Superior temporal gyrus (tissue), 1 donor: ENCODE data around the gene TRIM56.
"Not testable (repeated sequence)": the region's sequence is repeated elsewhere in the genome, so short reads cannot be mapped to it uniquely, and the experiment has no call there.

Experiments used
- DNase-seq: peaks from one replicate; pipeline ENCODE4 v3.0.0-alpha.2; 2016; ENCODE audit errors: extremely low spot score

TRIM56 gene, protein sequence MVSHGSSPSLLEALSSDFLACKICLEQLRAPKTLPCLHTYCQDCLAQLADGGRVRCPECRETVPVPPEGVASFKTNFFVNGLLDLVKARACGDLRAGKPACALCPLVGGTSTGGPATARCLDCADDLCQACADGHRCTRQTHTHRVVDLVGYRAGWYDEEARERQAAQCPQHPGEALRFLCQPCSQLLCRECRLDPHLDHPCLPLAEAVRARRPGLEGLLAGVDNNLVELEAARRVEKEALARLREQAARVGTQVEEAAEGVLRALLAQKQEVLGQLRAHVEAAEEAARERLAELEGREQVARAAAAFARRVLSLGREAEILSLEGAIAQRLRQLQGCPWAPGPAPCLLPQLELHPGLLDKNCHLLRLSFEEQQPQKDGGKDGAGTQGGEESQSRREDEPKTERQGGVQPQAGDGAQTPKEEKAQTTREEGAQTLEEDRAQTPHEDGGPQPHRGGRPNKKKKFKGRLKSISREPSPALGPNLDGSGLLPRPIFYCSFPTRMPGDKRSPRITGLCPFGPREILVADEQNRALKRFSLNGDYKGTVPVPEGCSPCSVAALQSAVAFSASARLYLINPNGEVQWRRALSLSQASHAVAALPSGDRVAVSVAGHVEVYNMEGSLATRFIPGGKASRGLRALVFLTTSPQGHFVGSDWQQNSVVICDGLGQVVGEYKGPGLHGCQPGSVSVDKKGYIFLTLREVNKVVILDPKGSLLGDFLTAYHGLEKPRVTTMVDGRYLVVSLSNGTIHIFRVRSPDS

DNA sequence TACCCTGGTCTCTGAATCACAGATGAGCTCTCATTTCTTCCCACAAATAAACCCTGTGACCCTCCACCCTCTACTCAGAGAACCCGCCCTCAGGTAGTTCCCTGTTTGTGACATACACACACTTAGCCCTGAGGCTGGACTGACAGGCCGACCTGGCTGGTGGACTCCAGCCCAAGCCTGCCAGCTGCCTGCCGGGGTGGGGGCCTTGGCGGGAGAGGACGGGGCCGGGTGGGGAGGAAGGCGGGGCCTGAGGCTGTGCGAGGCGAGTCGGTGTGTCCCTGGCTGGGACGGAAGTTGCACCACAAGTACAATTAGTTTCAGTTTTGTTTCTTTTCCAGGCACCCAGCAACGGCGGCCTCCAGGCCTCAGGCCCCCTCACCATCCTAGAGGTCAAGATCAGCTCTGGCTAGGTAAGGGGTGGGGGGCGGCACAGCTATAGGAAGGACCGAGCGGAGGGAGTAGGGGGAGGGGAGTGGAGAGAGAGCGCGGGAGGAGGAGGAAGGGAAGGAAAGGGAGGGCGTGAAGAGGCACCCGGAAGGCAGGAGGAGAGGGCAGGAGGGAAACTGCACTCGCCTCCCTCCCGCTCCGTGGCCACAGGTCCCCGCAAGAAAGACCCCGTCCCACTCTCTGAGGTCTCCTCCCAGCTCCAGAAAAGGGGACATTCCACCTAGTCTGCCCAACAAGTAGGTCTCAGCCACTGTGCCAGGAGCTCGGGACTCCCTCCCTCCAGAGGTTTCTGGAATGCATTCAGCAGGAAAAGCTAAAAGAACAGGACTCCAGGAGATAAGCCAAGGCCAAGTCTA, at the start of gene TRIM56:
TSS of gene TRIM56 (plus strand) at position 320 of the 803 bp plus-strand sequence. CDS start 1,832 bp downstream, outside the sequence.
- DNase-seq, result peak; percentile 44

DNA sequence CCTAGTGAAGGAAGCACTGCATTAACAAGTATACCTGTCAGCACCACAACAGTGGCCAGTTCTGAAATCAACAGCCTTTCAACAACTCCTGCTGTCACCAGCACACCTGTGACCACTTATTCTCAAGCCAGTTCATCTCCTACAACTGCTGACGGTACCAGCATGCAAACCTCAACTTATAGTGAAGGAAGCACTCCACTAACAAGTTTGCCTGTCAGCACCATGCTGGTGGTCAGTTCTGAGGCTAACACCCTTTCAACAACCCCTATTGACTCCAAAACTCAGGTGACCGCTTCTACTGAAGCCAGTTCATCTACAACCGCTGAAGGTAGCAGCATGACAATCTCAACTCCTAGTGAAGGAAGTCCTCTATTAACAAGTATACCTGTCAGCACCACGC, 49.3 kb upstream of the TRIM56 start:
- DNase-seq, result no peak

DNA sequence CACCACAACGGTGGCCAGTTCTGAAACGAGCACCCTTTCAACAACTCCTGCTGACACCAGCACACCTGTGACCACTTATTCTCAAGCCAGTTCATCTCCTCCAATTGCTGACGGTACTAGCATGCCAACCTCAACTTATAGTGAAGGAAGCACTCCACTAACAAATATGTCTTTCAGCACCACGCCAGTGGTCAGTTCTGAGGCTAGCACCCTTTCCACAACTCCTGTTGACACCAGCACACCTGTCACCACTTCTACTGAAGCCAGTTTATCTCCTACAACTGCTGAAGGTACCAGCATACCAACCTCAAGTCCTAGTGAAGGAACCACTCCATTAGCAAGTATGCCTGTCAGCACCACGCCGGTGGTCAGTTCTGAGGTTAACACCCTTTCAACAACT, 44.0 kb upstream of the TRIM56 start:
- not testable (repeated sequence) for DNase-seq

DNA sequence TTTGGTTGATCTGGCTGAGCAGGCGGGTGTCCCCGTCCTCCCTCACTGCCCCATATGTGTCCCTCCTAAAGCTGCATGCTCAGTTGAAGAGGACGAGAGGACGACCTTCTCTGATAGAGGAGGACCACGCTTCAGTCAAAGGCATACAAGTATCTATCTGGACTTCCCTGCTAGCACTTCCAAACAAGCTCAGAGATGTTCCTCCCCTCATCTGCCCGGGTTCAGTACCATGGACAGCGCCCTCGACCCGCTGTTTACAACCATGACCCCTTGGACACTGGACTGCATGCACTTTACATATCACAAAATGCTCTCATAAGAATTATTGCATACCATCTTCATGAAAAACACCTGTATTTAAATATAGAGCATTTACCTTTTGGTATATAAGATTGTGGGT, 26.9 kb upstream of the TRIM56 start:
- peak; percentile 64 for DNase-seq

DNA sequence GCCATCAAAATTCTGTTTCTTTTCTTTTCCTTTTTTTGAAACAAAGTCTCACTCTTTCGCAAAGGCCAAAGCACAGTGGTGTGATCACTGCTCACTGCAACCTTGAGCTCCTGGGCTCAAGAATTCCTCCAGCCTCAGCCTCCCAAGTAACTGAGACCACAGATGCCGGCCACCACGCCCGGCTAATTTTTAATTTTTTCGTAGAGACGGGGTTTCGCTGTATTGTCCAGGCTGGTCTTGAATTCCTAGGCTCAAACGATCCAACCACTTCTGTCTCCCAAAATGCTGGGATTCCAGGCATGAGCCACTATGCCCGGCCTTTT, 25.7 kb upstream of the TRIM56 start:
- no peak for DNase-seq

DNA sequence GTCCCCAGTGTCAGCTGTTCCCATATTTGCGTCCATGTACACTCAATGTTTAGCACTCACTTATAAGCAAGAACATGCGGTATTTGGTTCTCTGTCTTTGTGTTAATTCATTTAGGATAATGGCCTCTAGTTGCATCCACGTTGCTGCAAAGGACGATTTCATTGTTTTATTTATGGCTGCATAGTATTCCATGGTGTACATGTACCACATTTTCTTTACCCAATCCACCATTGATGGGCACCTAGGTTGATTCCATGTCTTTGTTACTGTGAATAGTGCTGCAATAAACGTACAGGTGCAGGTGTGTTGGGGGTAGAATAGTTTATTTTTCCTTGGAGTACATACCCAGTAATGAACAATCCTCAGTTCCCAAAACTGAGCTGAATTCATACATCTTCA, 24.3 kb upstream of the TRIM56 start:
- DNase-seq, result no peak

DNA sequence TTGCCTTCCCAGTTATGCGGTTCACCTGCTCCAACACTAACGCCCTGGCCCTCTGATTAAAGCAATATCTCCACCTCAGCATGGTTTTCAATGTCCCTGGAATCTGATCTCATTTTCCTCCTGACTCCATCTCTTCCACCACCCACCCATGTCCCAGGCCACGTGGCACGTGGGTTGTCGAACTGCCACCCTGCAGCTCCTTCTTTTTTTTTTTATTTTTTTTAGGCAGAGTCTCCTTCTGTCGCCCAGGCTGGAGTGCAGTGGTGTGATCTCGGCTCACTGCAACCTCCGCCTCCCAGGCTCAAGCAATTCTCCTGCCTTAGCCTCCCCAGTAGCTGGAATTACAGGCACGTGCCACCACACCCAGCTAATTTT, 21.1 kb upstream of the TRIM56 start:
- DNase-seq, result not testable (repeated sequence)

DNA sequence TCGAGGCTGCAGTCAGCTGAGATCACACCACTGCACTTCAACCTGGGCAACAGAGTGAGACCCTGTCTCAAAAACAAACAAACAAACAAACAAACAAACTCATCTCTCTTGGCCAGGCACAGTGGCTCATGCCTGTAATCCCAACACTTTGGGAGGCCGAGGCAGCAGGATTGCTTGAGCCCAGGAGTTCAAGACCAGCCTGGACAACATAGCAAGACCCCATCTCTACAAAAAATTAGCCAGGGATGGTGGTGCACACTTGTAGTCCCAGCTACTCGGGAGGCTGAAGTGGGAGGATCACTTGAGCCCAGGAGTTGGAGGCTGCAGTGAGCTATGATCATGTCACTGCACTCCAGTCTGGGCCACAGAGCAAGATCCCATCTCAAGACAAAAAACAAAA, 20.1 kb upstream of the TRIM56 start:
- DNase-seq, result not testable (repeated sequence)

DNA sequence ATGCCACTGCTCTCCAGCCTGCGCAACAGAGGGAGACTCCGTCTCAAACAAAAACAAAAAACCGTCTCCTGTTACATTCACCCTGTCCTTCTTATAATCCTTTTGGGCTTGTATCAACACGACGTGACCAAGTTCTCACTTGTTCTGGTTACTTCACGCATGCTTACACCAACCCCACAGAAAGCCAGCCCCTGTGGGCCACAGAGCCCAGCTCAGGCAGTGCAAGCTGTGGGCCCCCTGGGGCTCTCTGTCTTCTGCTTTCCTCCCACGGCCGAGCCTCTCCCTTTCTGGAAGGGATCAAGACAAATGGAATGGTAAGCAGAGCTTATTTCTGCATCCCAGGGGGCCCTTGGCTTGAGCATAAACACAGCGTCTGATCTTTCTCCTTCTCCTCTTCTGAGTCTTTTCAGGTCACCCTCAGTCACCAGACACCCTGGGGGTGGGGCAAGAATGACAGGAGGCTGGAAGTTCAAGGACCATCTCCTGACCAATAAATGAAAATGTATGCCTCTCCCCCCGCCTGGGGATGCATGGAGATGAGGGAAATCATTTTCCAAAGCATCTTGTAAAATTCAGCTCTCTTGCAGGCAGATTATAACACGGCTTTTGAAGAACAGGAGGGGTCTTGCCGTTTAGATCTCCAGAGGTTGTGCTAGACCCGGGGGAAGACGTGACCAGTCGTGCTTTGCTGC, 19.0 kb upstream of the TRIM56 start:
- no peak for DNase-seq

DNA sequence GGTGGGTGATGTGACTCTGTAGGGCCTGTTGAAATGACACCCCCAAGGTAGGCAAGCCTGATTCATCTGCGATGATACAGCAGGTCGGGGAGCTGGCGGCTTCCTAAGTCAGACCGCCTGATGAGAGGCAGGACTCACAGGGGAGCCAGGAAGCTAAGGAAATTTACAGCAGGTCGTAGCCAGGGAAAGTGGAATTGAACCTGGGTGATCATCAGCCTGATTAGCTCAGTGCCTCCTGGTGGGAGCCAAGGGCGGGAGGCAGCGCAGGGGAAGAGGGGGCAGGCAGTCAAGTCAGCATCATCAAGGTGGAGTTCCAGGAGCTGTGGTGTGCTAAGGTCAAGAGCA, 18.5 kb upstream of the TRIM56 start:
- no peak for DNase-seq

DNA sequence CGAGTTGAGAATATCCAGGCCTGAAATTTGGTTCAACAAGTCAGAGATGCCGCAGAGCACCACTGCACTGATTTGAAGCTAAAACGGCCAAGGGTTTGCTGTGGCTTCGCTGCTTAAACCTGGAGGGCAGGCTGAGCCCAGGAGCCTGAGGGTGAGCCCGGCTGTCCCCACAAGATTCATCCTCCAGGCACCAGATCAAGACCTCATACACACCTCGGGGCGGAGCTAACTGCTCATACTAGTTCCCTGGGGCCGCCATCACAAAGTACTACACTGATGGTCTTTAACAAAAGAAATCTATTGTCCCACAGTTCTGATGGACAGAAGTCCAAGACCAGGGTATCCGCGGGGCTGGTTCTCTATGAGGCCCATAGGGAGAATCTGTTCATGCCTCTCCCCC, 16.9 kb upstream of the TRIM56 start:
- no peak for DNase-seq

DNA sequence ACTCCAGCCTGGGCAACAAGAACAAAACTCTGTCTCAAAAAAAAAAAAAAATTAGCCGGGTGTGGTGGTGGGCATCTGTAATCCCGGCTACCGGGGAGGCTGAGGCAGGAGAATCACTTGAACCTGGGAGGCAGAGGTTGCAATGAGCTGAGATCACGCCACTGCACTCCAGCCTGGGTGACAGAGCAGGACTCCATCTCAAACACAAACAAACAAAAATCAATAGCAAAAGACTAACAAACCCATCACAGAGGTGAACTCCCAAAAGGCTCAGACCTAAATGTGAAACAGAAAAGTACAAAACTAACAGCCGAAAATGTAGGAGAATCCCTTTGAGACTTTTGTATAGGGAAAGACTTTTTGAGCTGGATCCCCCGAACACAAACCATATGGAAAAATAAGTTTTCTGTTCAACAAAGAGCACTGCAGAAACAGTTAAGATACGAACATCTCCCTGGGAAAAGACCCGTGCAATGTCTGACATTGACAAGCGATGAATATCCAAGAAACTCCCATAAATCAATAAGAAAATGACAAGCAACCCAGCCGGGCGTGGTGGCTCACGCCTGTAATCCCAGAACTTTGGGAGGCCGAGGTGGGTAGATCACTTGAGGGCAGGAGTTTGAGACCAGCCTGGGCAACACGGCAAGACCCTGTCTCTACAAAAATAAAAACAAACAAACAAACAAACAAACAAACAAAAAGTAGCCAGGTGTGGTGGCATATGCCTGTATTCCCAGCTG, 13.7 kb upstream of the TRIM56 start:
- not testable (repeated sequence) for DNase-seq

DNA sequence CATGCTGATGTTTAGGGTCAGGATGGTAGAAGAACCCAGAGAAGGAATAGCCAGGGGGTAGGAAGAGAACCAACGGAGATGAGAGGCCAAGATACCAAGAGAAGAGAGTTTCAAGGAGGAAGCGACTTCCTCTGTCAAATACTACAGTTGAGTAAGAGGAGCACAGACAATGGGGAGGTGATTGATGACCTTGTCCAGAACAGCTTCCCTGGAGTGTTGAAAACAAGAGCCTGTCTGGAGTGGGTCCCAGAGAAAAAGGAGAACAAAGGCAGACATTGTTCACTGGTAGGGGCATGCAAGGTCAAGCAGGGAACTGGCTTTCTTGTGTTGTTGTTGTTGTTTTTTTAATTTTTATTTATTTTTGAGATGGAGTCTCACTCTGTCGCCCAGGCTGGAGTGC, 9.6 kb upstream of the TRIM56 start:
- DNase-seq, result no peak

DNA sequence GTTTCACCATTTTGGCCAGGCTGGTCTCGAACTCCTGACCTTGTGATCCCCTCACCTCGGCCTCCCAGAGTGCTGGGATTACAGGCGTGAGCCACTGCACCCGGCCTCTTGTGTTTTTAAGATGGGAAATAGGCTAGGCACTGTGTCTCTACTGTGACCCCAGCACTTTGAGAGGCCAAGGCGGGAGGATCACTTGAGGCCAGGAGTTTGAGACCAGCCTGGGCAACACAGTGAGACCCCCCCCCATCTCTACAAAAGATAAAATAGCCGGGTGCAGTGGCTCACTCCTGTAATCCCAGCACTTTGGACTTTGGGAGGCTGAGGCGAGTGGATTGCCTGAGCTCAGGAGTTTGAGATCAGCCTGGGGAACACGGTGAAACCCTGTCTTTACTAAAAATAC, 9.1 kb upstream of the TRIM56 start:
- DNase-seq, result not testable (repeated sequence)

DNA sequence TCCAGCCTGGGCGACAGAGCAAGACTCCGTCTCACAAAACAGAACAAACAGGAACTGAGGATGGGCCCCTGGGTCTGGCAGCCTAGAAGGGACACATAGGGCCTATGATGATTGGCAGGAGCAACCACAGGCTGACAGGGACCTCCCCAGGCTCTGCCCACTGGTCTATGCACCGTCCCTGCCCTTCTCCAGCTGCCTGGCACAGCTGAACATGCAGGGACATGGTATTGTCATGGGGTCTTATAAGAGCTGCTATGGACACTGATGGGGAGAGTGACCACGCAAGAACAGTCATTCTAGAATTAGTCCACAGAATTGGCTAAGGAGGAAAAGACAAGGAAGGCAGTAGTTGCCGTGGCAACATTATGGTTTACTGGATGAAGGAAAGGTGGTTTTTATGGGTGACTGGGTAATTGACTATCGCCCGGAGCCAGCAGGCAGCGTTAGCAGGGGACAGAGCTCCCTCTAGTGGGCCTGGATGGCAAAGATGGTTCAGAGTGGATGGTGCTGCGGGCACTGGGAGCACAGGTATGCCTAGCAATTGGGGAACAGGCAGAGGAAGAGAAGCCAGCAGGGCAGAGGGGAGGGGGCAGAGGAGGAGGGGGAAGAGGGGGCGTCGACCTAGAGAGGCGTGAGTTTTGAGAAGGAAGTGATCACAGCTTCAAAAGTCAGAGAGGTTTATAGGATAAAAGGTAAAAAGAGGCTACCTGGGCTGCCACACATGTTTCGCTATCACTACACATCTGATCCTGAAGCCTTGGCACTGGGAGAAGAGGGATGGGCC, 7.8 kb upstream of the TRIM56 start:
- DNase-seq, result peak; percentile 87

DNA sequence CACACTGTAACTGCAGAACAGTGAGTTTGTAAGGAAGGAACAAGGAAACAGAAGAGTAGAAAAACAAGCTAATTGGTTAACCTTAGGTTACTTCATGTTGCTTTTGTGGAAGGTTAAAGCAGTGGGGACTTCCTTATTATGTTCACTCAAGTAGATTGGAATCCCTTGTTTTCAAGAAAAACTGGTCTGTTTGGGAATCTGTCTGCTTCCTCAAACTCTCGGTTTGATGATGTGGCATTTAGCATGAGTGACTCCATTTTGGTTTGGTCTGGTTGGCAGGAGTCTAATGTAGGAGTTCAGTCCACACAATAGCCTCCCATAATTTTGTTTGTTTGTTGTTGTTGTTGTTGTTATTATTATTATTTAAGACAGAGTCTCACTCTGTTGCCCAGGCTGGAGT, 3.8 kb upstream of the TRIM56 start:
- DNase-seq, result no peak

DNA sequence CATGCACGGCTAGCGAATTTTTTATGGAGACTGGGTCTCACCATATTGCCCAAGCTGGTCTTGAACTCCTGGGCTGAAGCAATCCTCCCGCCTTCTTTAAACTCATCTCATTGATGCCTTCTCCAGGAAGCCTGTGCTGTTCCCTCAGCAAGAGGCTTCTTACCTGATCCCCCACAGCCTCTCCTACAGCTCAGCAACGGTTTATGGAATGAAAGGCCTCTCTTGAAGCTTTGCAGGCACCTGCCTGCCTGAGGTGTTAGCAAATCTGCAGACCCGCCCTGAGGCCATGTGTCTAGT, 468 bp upstream of the TRIM56 start:
- DNase-seq, result no peak

DNA sequence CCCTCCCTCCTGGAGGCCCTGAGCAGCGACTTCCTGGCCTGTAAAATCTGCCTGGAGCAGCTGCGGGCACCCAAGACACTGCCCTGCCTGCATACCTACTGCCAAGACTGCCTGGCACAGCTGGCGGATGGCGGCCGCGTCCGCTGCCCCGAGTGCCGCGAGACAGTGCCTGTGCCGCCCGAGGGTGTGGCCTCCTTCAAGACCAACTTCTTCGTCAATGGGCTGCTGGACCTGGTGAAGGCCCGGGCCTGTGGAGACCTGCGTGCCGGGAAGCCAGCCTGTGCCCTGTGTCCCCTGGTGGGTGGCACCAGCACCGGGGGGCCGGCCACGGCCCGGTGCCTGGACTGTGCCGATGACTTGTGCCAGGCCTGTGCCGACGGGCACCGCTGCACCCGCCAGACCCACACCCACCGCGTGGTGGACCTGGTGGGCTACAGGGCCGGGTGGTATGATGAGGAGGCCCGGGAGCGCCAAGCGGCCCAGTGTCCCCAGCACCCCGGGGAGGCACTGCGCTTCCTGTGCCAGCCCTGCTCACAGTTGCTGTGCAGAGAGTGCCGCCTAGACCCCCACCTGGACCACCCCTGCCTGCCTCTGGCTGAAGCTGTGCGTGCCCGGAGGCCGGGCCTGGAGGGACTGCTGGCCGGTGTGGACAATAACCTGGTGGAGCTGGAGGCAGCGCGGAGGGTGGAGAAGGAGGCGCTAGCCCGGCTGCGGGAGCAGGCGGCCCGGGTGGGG, 2.2 kb downstream of the TRIM56 start:
- no peak for DNase-seq

DNA sequence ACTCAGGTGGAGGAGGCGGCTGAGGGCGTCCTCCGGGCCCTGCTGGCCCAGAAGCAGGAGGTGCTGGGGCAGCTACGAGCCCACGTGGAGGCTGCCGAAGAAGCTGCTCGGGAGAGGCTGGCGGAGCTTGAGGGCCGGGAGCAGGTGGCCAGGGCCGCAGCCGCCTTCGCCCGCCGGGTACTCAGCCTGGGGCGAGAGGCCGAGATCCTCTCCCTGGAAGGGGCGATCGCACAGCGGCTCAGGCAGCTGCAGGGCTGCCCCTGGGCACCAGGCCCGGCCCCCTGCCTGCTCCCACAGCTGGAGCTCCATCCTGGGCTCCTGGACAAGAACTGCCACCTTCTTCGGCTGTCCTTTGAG, 2.8 kb downstream of the TRIM56 start:
- DNase-seq, result no peak

DNA sequence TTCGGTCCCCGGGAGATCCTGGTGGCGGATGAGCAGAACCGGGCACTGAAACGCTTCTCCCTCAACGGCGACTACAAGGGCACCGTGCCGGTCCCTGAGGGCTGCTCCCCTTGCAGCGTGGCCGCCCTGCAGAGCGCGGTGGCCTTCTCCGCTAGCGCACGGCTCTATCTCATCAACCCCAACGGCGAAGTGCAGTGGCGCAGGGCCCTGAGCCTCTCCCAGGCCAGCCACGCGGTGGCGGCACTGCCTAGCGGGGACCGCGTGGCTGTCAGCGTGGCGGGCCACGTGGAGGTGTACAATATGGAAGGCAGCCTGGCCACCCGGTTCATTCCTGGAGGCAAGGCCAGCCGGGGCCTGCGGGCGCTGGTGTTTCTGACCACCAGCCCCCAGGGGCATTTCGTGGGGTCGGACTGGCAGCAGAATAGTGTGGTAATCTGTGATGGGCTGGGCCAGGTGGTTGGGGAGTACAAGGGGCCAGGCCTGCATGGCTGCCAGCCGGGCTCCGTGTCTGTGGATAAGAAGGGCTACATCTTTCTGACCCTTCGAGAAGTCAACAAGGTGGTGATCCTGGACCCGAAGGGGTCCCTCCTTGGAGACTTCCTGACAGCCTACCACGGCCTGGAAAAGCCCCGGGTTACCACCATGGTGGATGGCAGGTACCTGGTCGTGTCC, 3.7 kb downstream of the TRIM56 start:
- no peak for DNase-seq
